ENCODE results near the gene VMA21.

GRCh38 chrX:151393514-151393913, 3.5 kb upstream of the VMA21 start:
- TF ChIP-seq POLR2AphosphoS5 (IDR thresholded peaks at IDR 0.05; ENCODE audit: borderline replicate concordance, low read depth, low read length) (no peak), EZH2 (IDR thresholded peaks at IDR 0.05) (no peak)
